Measurements from ENCODE around the gene HPCAL4. TPM values are rescaled to one million over a fixed set of nuclear protein-coding genes. Genes with fewer than 3 reads are reported as not detected.
A peak's percentile ranks its signal among the peaks of the same experiment; 100 is the strongest.

The HPCAL4 gene
- total RNA-seq, 5 donors from 2014 or later (not counting 1 experiment from before 2014, with no cell fraction given) = 10.3 to 38.5 (median 28.5) TPM

GRCh38 chr1:39678889-39679288 lies 12.3 kb downstream of the HPCAL4 start:
- Histone ChIP-seq H3K36me3 (ENCODE audit: control insufficient read depth in 2 of 2, extremely low read depth in 1 of 2, insufficient read depth in 1 of 2, low read length in 1 of 2) (no peaks in the 10 kb centered on the region), H3K4me3 (ENCODE audit: control insufficient read depth in 1 of 2, extremely low read depth in 1 of 2, low read length in 1 of 2) (no peak overlapping the region), H3K4me1 (ENCODE audit: control insufficient read depth in 1 of 2, extremely low read depth in 1 of 2, insufficient read depth in 2 of 2, low read length in 2 of 2) (peaks cover 0 to 22% of the 10 kb centered on the region in 2 experiments), H3K27ac (ENCODE audit: low read length) (no peak overlapping the region), H3K27me3 (replicated peaks in 1 of 2; ENCODE audit: control insufficient read depth in 2 of 2, extremely low read depth in 1 of 2, insufficient read depth in 2 of 2, low read length in 1 of 2) (peaks cover 2 to 7% of the 10 kb centered on the region in 2 experiments), H3K9me3 (no peaks in the 10 kb centered on the region)
- Mint-ChIP-seq H3K27ac (peak overlapping the region in 1 of 2 donors; percentile 8), H3K4me1 (peaks cover 24 to 28% (median 25%) of the 10 kb centered on the region in 3 donors), H3K9me3 (no peaks in the 10 kb centered on the region), H3K4me3 (no peak overlapping the region), H3K27me3 (peaks cover 0 to 2% of the 10 kb centered on the region in 2 donors), H3K36me3 (peaks cover 30% of the 10 kb centered on the region)
- no peak for DNase-seq
- CTCF ChIA-PET = no interaction called here
- no peak for ATAC-seq (replicated peaks in 1 of 4)
- no CpG with 5 or more reads among the region's 2 CpGs for WGBS (ENCODE audit: insufficient coverage)
- POLR2A ChIA-PET = no interaction called here

- Mint-ChIP-seq H3K27me3 (peaks cover 0 to 4% of the 10 kb centered on the region in 2 donors), H3K9me3 (no peaks in the 10 kb centered on the region), H3K4me1 (peaks cover 19 to 23% (median 22%) of the 10 kb centered on the region in 3 donors), H3K4me3 (no peak overlapping the region), H3K27ac (no peak overlapping the region), H3K36me3 (peaks cover 25% of the 10 kb centered on the region)
- no peaks in the 10 kb centered on the region for H3K36me3 ChIP-seq (ENCODE audit: control insufficient read depth in 2 of 2, extremely low read depth in 1 of 2, insufficient read depth in 1 of 2, low read length in 1 of 2)
- no peaks in the 10 kb centered on the region for H3K9me3 ChIP-seq
- ChIA-PET POLR2A (no interaction called here), CTCF (no interaction called here)
- WGBS (ENCODE audit: insufficient coverage) = 90% methylated on average over 3 of the region's 4 CpGs
- peaks cover 8 to 13% of the 10 kb centered on the region in 2 experiments for H3K27me3 ChIP-seq (replicated peaks in 1 of 2; ENCODE audit: control insufficient read depth in 2 of 2, extremely low read depth in 1 of 2, insufficient read depth in 2 of 2, low read length in 1 of 2)
- ATAC-seq (replicated peaks in 1 of 4) = no peak
- H3K4me1 ChIP-seq (ENCODE audit: control insufficient read depth in 1 of 2, extremely low read depth in 1 of 2, insufficient read depth in 2 of 2, low read length in 2 of 2) = peaks cover 0 to 15% of the 10 kb centered on the region in 2 experiments
- no peak overlapping the region for H3K27ac ChIP-seq (ENCODE audit: low read length)
- H3K4me3 ChIP-seq (ENCODE audit: control insufficient read depth in 1 of 2, extremely low read depth in 1 of 2, low read length in 1 of 2) = no peak overlapping the region
- DNase-seq = no peak
These were observed 13.6 kb downstream of the HPCAL4 start for GRCh38 chr1:39677645-39678044.

- CTCF ChIA-PET = no interaction called here
- Histone ChIP-seq H3K27ac (ENCODE audit: low read length) (no peak overlapping the region), H3K27me3 (replicated peaks in 1 of 2; ENCODE audit: control insufficient read depth in 2 of 2, extremely low read depth in 1 of 2, insufficient read depth in 2 of 2, low read length in 1 of 2) (peaks cover 5 to 17% of the 10 kb centered on the region in 2 experiments), H3K36me3 (ENCODE audit: control insufficient read depth in 2 of 2, extremely low read depth in 1 of 2, insufficient read depth in 1 of 2, low read length in 1 of 2) (no peaks in the 10 kb centered on the region), H3K9me3 (no peaks in the 10 kb centered on the region), H3K4me1 (ENCODE audit: control insufficient read depth in 1 of 2, extremely low read depth in 1 of 2, insufficient read depth in 2 of 2, low read length in 2 of 2) (peaks cover 0 to 17% of the 10 kb centered on the region in 2 experiments), H3K4me3 (ENCODE audit: control insufficient read depth in 1 of 2, extremely low read depth in 1 of 2, low read length in 1 of 2) (no peak overlapping the region)
- Mint-ChIP-seq H3K27me3 (peaks cover 0 to 9% of the 10 kb centered on the region in 2 donors), H3K4me3 (no peak overlapping the region), H3K36me3 (peaks cover 22% of the 10 kb centered on the region), H3K27ac (no peak overlapping the region), H3K9me3 (no peaks in the 10 kb centered on the region), H3K4me1 (peaks cover 19 to 21% (median 20%) of the 10 kb centered on the region in 3 donors)
- WGBS (ENCODE audit: insufficient coverage) = 89% methylated on average over 6 of the region's 6 CpGs
- DNase-seq = no peak
- POLR2A ChIA-PET = no interaction called here
- ATAC-seq (replicated peaks in 1 of 4) = no peak
These were observed 14.2 kb downstream of the HPCAL4 start for GRCh38 chr1:39676948-39677548.

DNA sequence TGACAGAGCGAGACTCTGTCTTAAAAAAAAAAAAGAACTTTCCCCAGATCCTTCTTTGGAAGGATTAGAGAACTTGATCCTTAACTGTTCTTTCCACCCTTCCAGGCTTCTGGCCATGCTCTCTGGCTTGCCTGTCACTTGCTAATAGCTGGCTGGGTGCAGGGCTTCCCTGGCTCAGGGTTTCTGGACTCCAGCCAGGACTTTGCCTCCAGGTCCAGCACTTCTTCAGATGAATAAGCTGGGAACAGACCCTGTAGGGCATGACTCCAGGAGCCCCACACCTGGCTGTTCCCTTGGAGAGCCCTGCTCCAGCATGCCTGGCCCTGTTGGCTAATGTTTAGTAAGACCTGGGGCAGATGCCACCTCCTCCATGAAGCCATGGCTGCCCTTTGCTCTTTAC lies 16.0 kb downstream of the HPCAL4 start:
- no peak overlapping the region for H3K27ac Mint-ChIP-seq
- H3K4me3 Mint-ChIP-seq = no peak overlapping the region
- Histone ChIP-seq H3K9me3 (no peaks in the 10 kb centered on the region), H3K36me3 (ENCODE audit: control insufficient read depth in 2 of 2, extremely low read depth in 1 of 2, insufficient read depth in 1 of 2, low read length in 1 of 2) (no peaks in the 10 kb centered on the region), H3K4me3 (ENCODE audit: control insufficient read depth in 1 of 2, extremely low read depth in 1 of 2, low read length in 1 of 2) (no peak overlapping the region), H3K27ac (ENCODE audit: low read length) (no peak overlapping the region), H3K27me3 (replicated peaks in 1 of 2; ENCODE audit: control insufficient read depth in 2 of 2, extremely low read depth in 1 of 2, insufficient read depth in 2 of 2, low read length in 1 of 2) (peaks cover 8 to 34% of the 10 kb centered on the region in 2 experiments), H3K4me1 (ENCODE audit: control insufficient read depth in 1 of 2, extremely low read depth in 1 of 2, insufficient read depth in 2 of 2, low read length in 2 of 2) (peaks cover 0 to 20% of the 10 kb centered on the region in 2 experiments)
- POLR2A ChIA-PET = interaction anchor here in 1 of 2 donors (0.6 kb wide), 1 partner anchor 8 kb away, joined by 3 read pairs; no protein-coding TSS in a partner anchor
- DNase-seq (no peak), ATAC-seq (replicated peaks in 1 of 4) (no peak)
- peaks cover 7 to 13% (median 10%) of the 10 kb centered on the region in 3 donors for H3K4me1 Mint-ChIP-seq
- WGBS (ENCODE audit: insufficient coverage) = no CpG with 5 or more reads among the region's 1 CpG
- H3K27me3 Mint-ChIP-seq = peaks cover 7 to 18% of the 10 kb centered on the region in 2 donors
- CTCF ChIA-PET = interaction anchor here in 1 of 2 donors (0.5 kb wide), 1 partner anchor 44 kb away, joined by 3 read pairs; no protein-coding TSS in a partner anchor
- peaks cover 9% of the 10 kb centered on the region for H3K36me3 Mint-ChIP-seq
- no peaks in the 10 kb centered on the region for H3K9me3 Mint-ChIP-seq

DNA sequence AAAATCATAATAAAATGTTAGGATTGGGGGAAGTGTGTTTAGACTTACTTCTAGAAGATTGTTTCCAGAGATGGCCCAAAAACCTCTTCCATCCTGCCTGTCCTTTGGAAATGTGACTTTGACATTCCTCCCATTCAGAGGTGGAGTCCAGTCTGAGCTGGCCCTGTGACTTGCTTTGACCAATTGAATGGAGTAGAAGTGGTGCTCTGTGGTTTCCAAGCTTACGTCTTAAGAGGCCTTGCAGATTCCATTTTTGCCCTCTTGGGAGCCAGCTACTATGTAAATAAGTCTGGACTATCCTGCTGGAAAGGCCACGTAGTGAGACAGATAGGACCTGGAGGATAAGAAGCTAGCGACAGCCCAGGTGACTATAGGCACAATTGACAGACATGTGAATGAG lies 18.0 kb downstream of the HPCAL4 start:
- ChIA-PET CTCF (interaction anchor here (1.1 to 1.9 kb wide), 4 partner anchors 15 to 62 kb away, joined by 3 to 9 read pairs (median 4); no protein-coding TSS in a partner anchor), POLR2A (interaction anchor here (0.6 kb wide), 2 partner anchors 16 to 748 kb away, joined by 3 to 4 read pairs; no protein-coding TSS in a partner anchor)
- Mint-ChIP-seq H3K27me3 (peaks cover 16 to 36% of the 10 kb centered on the region in 2 donors), H3K4me3 (no peak overlapping the region), H3K9me3 (no peaks in the 10 kb centered on the region), H3K36me3 (no peaks in the 10 kb centered on the region), H3K27ac (peak overlapping the region in 1 of 2 donors; percentile 44), H3K4me1 (peaks cover 6 to 9% (median 8%) of the 10 kb centered on the region in 3 donors)
- peaks cover 10 to 52% of the 10 kb centered on the region in 2 experiments for H3K27me3 ChIP-seq (replicated peaks in 1 of 2; ENCODE audit: control insufficient read depth in 2 of 2, extremely low read depth in 1 of 2, insufficient read depth in 2 of 2, low read length in 1 of 2)
- H3K4me1 ChIP-seq (ENCODE audit: control insufficient read depth in 1 of 2, extremely low read depth in 1 of 2, insufficient read depth in 2 of 2, low read length in 2 of 2) = peaks cover 0 to 20% of the 10 kb centered on the region in 2 experiments
- WGBS (ENCODE audit: insufficient coverage) = 100% methylated on average over 3 of the region's 3 CpGs
- no peaks in the 10 kb centered on the region for H3K9me3 ChIP-seq
- ATAC-seq (replicated peaks in 1 of 4) (no peak), DNase-seq (no peak)
- no peak overlapping the region for H3K27ac ChIP-seq (ENCODE audit: low read length)
- H3K4me3 ChIP-seq (ENCODE audit: control insufficient read depth in 1 of 2, extremely low read depth in 1 of 2, low read length in 1 of 2) = no peak overlapping the region
- no peaks in the 10 kb centered on the region for H3K36me3 ChIP-seq (ENCODE audit: control insufficient read depth in 2 of 2, extremely low read depth in 1 of 2, insufficient read depth in 1 of 2, low read length in 1 of 2)

DNA sequence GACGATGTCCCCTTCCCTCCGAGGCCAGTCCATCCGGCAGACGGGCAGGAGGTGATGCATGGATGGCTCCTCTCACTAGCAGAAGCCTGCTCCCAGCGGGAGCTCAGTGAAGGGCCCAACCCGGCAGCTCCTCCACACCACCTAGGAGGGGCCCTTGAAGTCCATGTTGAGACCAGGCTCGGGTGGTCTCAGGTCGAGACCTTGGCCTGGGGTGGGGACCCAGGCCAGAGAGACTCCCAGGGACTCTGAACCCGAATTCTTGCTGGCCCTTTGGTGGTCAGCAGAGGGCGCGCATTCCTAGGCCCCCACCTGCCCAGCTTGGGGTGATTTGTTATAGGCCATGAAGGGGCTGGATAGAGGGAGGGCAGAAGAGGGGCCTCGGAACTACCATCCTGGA lies 18.7 kb downstream of the HPCAL4 start:
- ChIA-PET CTCF (interaction anchor here (0.6 to 1.9 kb wide), 6 partner anchors 14 to 66 kb away, joined by 3 to 10 read pairs (median 4); no protein-coding TSS in a partner anchor), POLR2A (interaction anchor here in 1 of 2 donors (0.5 kb wide), 1 partner anchor 251 kb away, joined by 3 read pairs; no protein-coding TSS in a partner anchor)
- peaks cover 10 to 55% of the 10 kb centered on the region in 2 experiments for H3K27me3 ChIP-seq (replicated peaks in 1 of 2; ENCODE audit: control insufficient read depth in 2 of 2, extremely low read depth in 1 of 2, insufficient read depth in 2 of 2, low read length in 1 of 2)
- Mint-ChIP-seq H3K4me1 (peaks cover 6 to 9% (median 8%) of the 10 kb centered on the region in 3 donors), H3K9me3 (no peaks in the 10 kb centered on the region), H3K27me3 (peaks cover 18 to 39% of the 10 kb centered on the region in 2 donors), H3K27ac (no peak overlapping the region), H3K36me3 (no peaks in the 10 kb centered on the region), H3K4me3 (peak overlapping the region; percentile 63 to 66 (median 66))
- H3K4me3 ChIP-seq (ENCODE audit: control insufficient read depth in 1 of 2, extremely low read depth in 1 of 2, low read length in 1 of 2) = peak overlapping the region in 1 of 2 donors; percentile 15
- 34% methylated on average over 8 of the region's 12 CpGs for WGBS (ENCODE audit: insufficient coverage)
- H3K9me3 ChIP-seq = no peaks in the 10 kb centered on the region
- H3K4me1 ChIP-seq (ENCODE audit: control insufficient read depth in 1 of 2, extremely low read depth in 1 of 2, insufficient read depth in 2 of 2, low read length in 2 of 2) = peaks cover 0 to 20% of the 10 kb centered on the region in 2 experiments
- ATAC-seq (replicated peaks in 1 of 4) = peak in 3 of 4 experiments; percentile 29 to 49 (median 44)
- H3K36me3 ChIP-seq (ENCODE audit: control insufficient read depth in 2 of 2, extremely low read depth in 1 of 2, insufficient read depth in 1 of 2, low read length in 1 of 2) = no peaks in the 10 kb centered on the region
- DNase-seq = peak in 15 of 35 experiments; percentile 13 to 62 (median 31)
- H3K27ac ChIP-seq (ENCODE audit: low read length) = no peak overlapping the region
